ENCODE measurements around the gene HBS1L. TPM values are rescaled to one million over a fixed set of nuclear protein-coding genes. Genes with fewer than 3 reads are reported as not detected.

Gene HBS1L
- total RNA-seq, 1 experiment from 2014 or later, result 89.4 TPM

DNA sequence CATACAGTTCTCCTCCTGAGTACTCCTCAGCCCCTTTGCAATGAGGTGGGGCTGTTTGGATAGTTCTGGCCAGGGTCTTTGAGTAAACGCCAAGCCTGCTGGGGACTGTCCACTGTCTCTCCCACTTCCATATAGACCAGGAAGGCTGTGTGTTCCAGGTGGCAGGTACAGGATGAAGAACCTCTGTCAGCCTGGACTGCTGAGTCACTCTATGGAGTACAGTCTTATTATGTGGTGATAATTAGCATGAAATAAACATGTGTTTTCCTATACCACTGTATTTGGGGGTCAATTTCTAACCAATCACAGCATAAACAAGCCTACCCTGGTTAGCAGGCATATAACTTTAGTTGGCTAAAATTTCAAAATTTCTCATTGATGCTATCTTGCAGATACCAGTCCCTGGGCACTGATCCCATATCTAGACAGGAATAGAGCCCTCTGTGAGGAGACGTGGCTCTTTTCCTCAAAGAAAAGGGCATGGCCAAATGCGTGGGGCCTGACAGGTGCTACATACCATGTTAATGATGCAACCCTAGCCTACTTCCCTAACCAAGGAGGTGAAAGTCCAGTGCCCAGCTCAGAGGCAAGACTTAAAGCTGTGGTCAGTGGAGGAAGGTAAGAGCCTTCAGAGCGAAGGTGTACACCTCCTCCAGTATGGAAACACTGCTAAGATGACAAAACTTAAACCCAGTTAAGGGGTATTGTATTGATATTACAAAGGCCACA is 100.2 kb downstream of the HBS1L start (continued):
- TF ChIP-seq ZFX (IDR thresholded peaks at IDR 0.05) (no peak), CTCF (IDR thresholded peaks at IDR 0.05 in 2 of 3, conservative IDR thresholded peaks at IDR 0.05 in 1 of 3; ENCODE audit: borderline replicate concordance in 1 of 3, insufficient read depth in 1 of 3, low read depth in 2 of 3, low read length in 2 of 3) (no peak), POLR2AphosphoS5 (IDR thresholded peaks at IDR 0.05; ENCODE audit: low read depth, low read length) (no peak)

DNA sequence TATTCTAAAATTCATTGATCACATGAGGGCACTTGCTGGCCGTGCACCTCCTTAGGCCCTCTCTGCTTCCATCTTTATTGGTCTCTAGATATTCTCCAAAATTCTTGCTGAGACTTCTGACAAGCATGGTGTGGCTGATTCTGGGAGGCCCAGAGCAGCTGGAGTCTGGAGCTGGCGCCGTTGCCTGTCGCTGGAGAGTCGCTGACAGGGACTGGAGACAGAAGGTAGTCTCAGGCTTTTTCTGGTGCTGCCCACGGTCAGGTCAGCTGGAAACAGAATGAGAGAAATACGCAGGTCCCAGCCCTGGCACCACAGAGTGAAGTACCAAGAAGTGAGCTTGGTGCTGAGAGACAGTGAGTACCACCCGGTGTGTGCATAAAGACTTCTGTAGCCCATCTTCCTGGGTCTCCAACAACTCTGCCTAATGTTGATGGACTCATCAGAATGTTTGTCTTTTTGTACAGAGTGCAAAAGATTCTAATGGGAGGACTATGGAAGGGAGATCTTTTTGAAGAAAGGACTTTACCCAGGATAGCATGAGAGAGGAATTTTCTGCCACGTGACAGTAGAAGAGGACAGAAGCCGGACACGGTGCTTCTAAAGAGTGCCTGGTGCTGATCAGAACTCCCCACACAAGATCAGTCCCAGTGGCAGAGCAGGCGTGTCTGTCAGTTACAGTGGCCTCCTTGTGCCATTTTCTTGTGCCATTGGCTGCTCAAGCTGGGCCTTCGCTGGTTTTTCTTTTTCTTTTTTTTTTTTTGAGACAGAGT is 102.9 kb downstream of the HBS1L start:
- no peaks in the 10 kb centered on the region; a peak in 1 of 4 replicates for H3K9me3 ChIP-seq (ENCODE audit: control insufficient read depth in 1 of 2, insufficient read depth in 1 of 2, low read depth in 1 of 2, low read length in 2 of 2)
- no peak overlapping the region for H3K9ac ChIP-seq (ENCODE audit: low read length)
- DNase-seq (ENCODE audit: low read depth, low spot score) (no peak), ATAC-seq (no peak)
- H3K4me1 ChIP-seq (ENCODE audit: control insufficient read depth in 1 of 2, insufficient read depth in 2 of 2, low read length in 2 of 2), result no peaks in the 10 kb centered on the region; a peak in 1 of 4 replicates
- no peak overlapping the region for H3K27ac ChIP-seq (ENCODE audit: low read depth, low read length)
- H3K36me3 ChIP-seq (ENCODE audit: control insufficient read depth in 1 of 2, insufficient read depth in 2 of 2, low read length in 2 of 2), result no peaks in the 10 kb centered on the region
- no peak overlapping the region for H3K4me2 ChIP-seq (ENCODE audit: low read length)
- ChIA-PET RAD21 (ENCODE audit: low non-redundant PET in 1 of 2, low total read pairs in 2 of 2, uncharacterized antibody in 2 of 2, unreplicated experiment in 2 of 2) (no interaction called here), CTCF (interaction anchor here (4.8 kb wide), 1 partner anchor 12 kb away, joined by 28 read pairs; no protein-coding TSS in a partner anchor), POLR2A (no interaction called here)
- intact Hi-C loops (cut with micrococcal nuclease), result no loop called here
- H2AFZ ChIP-seq (ENCODE audit: low read depth, low read length, poor library complexity, severe bottlenecking), result no peak overlapping the region
- no peaks in the 10 kb centered on the region for H3K9me2 ChIP-seq (ENCODE audit: insufficient read depth)
- no peaks in the 10 kb centered on the region for H3K79me2 ChIP-seq (ENCODE audit: insufficient read depth, low read length)
- H3K27me3 ChIP-seq (ENCODE audit: insufficient read depth, low read length), result no peaks in the 10 kb centered on the region
- no TSS peak for BruUV-seq (replicated peaks)
- H3K4me3 ChIP-seq (replicated peaks in 1 of 2; ENCODE audit: low read depth in 1 of 2, low read length in 2 of 2), result no peak overlapping the region
- no peaks in the 10 kb centered on the region for H4K20me1 ChIP-seq (ENCODE audit: insufficient read depth)
- TF ChIP-seq EZH2phosphoT487 (IDR thresholded peaks at IDR 0.05; ENCODE audit: borderline replicate concordance) (no peak), CBX3 (IDR thresholded peaks at IDR 0.05; ENCODE audit: low read depth) (no peak), REST (IDR thresholded peaks at IDR 0.05; ENCODE audit: low read depth) (no peak), SRF (IDR thresholded peaks at IDR 0.05; ENCODE audit: low read depth) (no peak), RAD21 (IDR thresholded peaks at IDR 0.05; ENCODE audit: low read depth) (no peak)
